H1 (cell line): Measurements from ENCODE around the gene ZFAND3. TPM values are rescaled to one million over a fixed set of nuclear protein-coding genes. Genes with fewer than 3 reads are reported as not detected.

ENCODE experiments used
- CHD7 ChIP-seq: fragments of 300-600 bp; sonication (generic); IDR thresholded peaks from 2 replicates; pipeline ENCODE4 v1.7.1; 2012; ENCODE audit warnings: low read length, moderate library complexity, mild to moderate bottlenecking, inconsistent platforms; ENCODE audit not compliant: insufficient replicate concordance
- CTCF ChIP-seq, 3 experiments: IDR thresholded peaks; 1 replicate in 2 of 3; 2 replicates in 1 of 3; pipeline versions ENCODE4 v1.5.1 to v1.6.1; 2011; ENCODE audit warnings: low read length in 3 of 3, mild to moderate bottlenecking in 3 of 3, inconsistent platforms in 2 of 3, low read depth in 1 of 3, moderate library complexity in 1 of 3; ENCODE audit not compliant: insufficient read depth in 1 of 3; ENCODE audit errors: control extremely low read depth in 1 of 3
- KDM1A ChIP-seq: fragments of 200-600, 300-600 bp; sonication (generic); IDR thresholded peaks from 2 replicates; pipeline ENCODE4 v1.7.1; 2016; ENCODE audit warnings: mild to moderate bottlenecking, low read length, borderline replicate concordance
- MAX ChIP-seq: IDR thresholded peaks from 2 replicates; pipeline ENCODE4 v1.6.1; 2012; ENCODE audit warnings: inconsistent platforms
- RXRA ChIP-seq: IDR thresholded peaks from 2 replicates; pipeline ENCODE4 v1.6.1; 2011; ENCODE audit warnings: low read depth, mild to moderate bottlenecking, low read length, moderate library complexity; ENCODE audit not compliant: insufficient read depth
- SIRT6 ChIP-seq: IDR thresholded peaks from one replicate; pipeline ENCODE4 v1.7.1; 2012; ENCODE audit warnings: low read length, inconsistent platforms
- polyA plus RNA-seq, 7 experiments: library from polyadenylated mRNA; depleted of rRNA in 3 of 7; stranded (reverse) in 5 of 7; unstranded in 2 of 7; fragments of >200 nt in 5 of 7; fragments of 200-250 nt in 2 of 7; gene quantifications; 1 replicate in 5 of 7; 2 replicates in 1 of 7; 4 replicates in 1 of 7; pipeline versions ENCODE4 v1.2.1 to v1.2.3, GENCODE V29; 2011 to 2013; ENCODE audit warnings: missing spikeins in 2 of 7, mixed read lengths in 2 of 7
- total RNA-seq: library from RNA; stranded (reverse); fragmentation: NEBNext Ultra II Directional; extraction: Animal tissue kit (Norgen Biotek cat#: 25700); gene quantifications from 2 replicates; pipeline ENCODE4 v1.2.1, GENCODE V29; 2021

The ZFAND3 gene
- total and polyA plus RNA-seq, 2 of the 8 experiments (the other 6 are each of a cell fraction or from before 2014, with no cell fraction given) = 13.0 to 51.3 TPM

DNA sequence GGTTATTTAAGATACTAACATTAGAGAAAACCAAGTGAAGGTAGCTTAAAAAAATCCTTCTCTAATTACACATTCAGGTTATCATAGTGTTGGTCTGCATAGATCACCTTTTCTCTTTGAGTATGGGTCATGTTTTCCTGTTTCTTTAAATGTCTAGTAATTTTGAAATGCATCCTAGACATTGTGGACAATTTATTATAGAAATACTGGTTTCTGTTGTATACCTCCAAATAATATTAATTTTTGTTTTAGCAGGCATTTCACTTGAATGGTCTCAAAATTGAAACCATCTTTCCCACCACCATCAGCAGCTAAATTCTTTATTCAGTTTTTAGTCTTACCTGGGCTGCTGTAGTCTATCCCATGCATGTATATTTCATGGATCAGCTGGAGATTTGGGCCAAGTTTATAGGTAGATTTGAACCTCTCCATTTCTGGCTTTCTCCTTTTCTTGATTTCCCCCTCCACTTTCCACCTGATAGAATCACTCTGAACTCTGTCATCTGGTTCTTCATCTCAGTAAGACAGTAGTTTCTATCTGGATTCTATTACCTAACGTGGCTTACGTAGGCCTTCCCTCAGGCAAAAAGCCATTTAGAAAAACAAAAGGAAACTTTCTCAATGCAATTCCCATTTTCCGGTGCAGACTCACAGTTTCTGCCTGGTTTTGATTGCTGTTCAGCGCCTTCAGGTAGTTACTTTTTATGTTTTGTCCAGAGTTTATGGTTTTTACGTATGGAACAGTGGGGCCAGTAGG lies 52.3 kb downstream of the ZFAND3 start (continued):
- TF ChIP-seq CHD7 (no peak), MAX (no peak), RXRA (no peak), KDM1A (no peak), SIRT6 (no peak), CTCF (IDR thresholded peaks at IDR 0.05; ENCODE audit: control extremely low read depth in 1 of 3, insufficient read depth in 1 of 3, low read depth in 1 of 3, low read length in 3 of 3) (no peak)
- TF ChIP-seq, all 59 proteins: peak for 0
